K562 (cell line): ENCODE measurements around the gene METRNL. TPM values are rescaled to one million over a fixed set of nuclear protein-coding genes. Genes with fewer than 3 reads are reported as not detected.
A peak's percentile ranks its signal among the peaks of the same experiment; 100 is the strongest.

Experiments used
- ATF7 ChIP-seq: fragments of 450-650 bp; IDR thresholded peaks from 2 replicates; pipeline ENCODE4 v1.7.1; 2014; ENCODE audit warnings: mild to moderate bottlenecking, moderate library complexity
- EGR1 ChIP-seq: fragments of 450-650 bp; conservative IDR thresholded peaks from 2 replicates; pipeline ENCODE4 v1.6.1; 2017; ENCODE audit warnings: mild to moderate bottlenecking
- HNRNPK ChIP-seq: fragments of 200-400 bp; formaldehyde crosslinking; IDR thresholded peaks from one replicate; pipeline ENCODE4 v1.6.1; 2018; ENCODE audit warnings: mild to moderate bottlenecking, low read depth, low read length; ENCODE audit not compliant: poor library complexity, severe bottlenecking
- KDM4B ChIP-seq, 2 experiments: fragments of 450-650 bp in 1 of 2; sonication (generic) in 1 of 2; IDR thresholded peaks; 2 replicates each; pipeline ENCODE4 v1.6.1; 2016 to 2017; ENCODE audit warnings: borderline replicate concordance in 2 of 2, antibody characterized with exemption in 1 of 2, low read depth in 1 of 2, mild to moderate bottlenecking in 1 of 2
- MAFG ChIP-seq: fragments of 450-650 bp; conservative IDR thresholded peaks from 2 replicates; pipeline ENCODE4 v1.6.1; 2016; ENCODE audit warnings: missing genetic modification characterization, missing compliant biosample characterization
- SMARCE1 ChIP-seq: fragments of 450-650 bp; IDR thresholded peaks from 2 replicates; pipeline ENCODE4 v1.7.1; 2016; ENCODE audit warnings: mild to moderate bottlenecking
- SRSF1 ChIP-seq: fragments of 200-400 bp; formaldehyde crosslinking; IDR thresholded peaks from 2 replicates; pipeline ENCODE4 v1.6.1; 2017; ENCODE audit warnings: mild to moderate bottlenecking, low read depth, low read length, moderate library complexity
- TBP ChIP-seq: optimal IDR thresholded peaks from 2 replicates; pipeline ENCODE3; 2011; ENCODE audit warnings: low read depth, low read length, improper control_type of control experiment
- YBX1 ChIP-seq: fragments of 450-650 bp; IDR thresholded peaks from 2 replicates; pipeline ENCODE4 v1.7.1; 2016; ENCODE audit warnings: mild to moderate bottlenecking
- ZFP30 ChIP-seq: fragments of 250-450 bp; sonication (Bioruptor Pico); IDR thresholded peaks from 2 replicates; pipeline ENCODE4 v1.8.0; 2022; ENCODE audit warnings: moderate library complexity, mild to moderate bottlenecking, inconsistent platforms, borderline replicate concordance
- ZNF57 ChIP-seq: fragments of 450-650 bp; formaldehyde crosslinking; IDR thresholded peaks from 2 replicates; pipeline ENCODE4 v1.4.0; 2020; ENCODE audit warnings: mild to moderate bottlenecking, moderate library complexity
- polyA plus RNA-seq, 8 experiments: library from polyadenylated mRNA; depleted of rRNA in 4 of 8; stranded (reverse) in 5 of 8; unstranded in 3 of 8; fragments of >200 nt; fragmentation: Nextera tagmentation in 2 of 8; fragmentation: Illumina TruSeq in 1 of 8; extraction: Ambion mirVana in 2 of 8; extraction: Trizol in 1 of 8; gene quantifications; 2 replicates each; pipeline versions ENCODE4 v1.2.1 to v1.2.3, GENCODE V29; 2011 to 2014; ENCODE audit warnings: inconsistent platforms in 1 of 8, missing spikeins in 1 of 8
- total RNA-seq, 7 experiments: library from RNA; depleted of rRNA in 6 of 7; stranded (reverse); fragments of >200 nt in 6 of 7; fragmentation: Illumina TruSeq in 2 of 7; extraction: Trizol in 2 of 7; gene quantifications; 2 replicates each; pipeline versions ENCODE4 v1.2.1 to v1.2.3, GENCODE V29; 2011 to 2021; ENCODE audit warnings: low replicate concordance in 1 of 7
- TF ChIP-seq, protein P1 (sequence below): fragments of 450-650 bp; conservative IDR thresholded peaks from 2 replicates; pipeline ENCODE4 v1.6.1; 2016; ENCODE audit warnings: missing genetic modification characterization, low read depth, mild to moderate bottlenecking, missing compliant biosample characterization, moderate library complexity
- TF ChIP-seq, protein P2 (sequence below), 2 experiments: IDR thresholded peaks; 2 replicates each; pipeline ENCODE4 v1.6.1; 2011; ENCODE audit warnings: borderline replicate concordance in 1 of 2, control low read depth in 1 of 2, low read depth in 1 of 2, low read length in 1 of 2, mild to moderate bottlenecking in 1 of 2, mixed read lengths in 1 of 2, moderate library complexity in 1 of 2; ENCODE audit not compliant: insufficient read depth in 1 of 2, insufficient read length in 1 of 2, poor library complexity in 1 of 2, severe bottlenecking in 1 of 2; ENCODE audit errors: extremely low read depth in 1 of 2
- TF ChIP-seq, protein P3 (sequence below), 2 experiments: fragments of 450-650 bp in 1 of 2; sonication (generic) in 1 of 2; formaldehyde crosslinking in 1 of 2; IDR thresholded peaks in 1 of 2; conservative IDR thresholded peaks in 1 of 2; 2 replicates each; pipeline versions ENCODE4 v1.6.1 to v1.8.1; 2016 to 2023; ENCODE audit warnings: mild to moderate bottlenecking in 2 of 2, moderate library complexity in 2 of 2, inconsistent platforms in 1 of 2, missing genetic modification reagents in 1 of 2
- TF ChIP-seq, protein P4 (sequence below): sonication (generic); formaldehyde crosslinking; IDR thresholded peaks from 2 replicates; pipeline ENCODE4 v1.9.0; 2022; ENCODE audit warnings: mild to moderate bottlenecking, missing genetic modification reagents

The METRNL gene
- total and polyA plus RNA-seq, 9 of the 15 experiments (the other 6 are each of a cell fraction or from before 2014, with no cell fraction given): 0.17 to 31.8 (median 2.9) TPM

DNA sequence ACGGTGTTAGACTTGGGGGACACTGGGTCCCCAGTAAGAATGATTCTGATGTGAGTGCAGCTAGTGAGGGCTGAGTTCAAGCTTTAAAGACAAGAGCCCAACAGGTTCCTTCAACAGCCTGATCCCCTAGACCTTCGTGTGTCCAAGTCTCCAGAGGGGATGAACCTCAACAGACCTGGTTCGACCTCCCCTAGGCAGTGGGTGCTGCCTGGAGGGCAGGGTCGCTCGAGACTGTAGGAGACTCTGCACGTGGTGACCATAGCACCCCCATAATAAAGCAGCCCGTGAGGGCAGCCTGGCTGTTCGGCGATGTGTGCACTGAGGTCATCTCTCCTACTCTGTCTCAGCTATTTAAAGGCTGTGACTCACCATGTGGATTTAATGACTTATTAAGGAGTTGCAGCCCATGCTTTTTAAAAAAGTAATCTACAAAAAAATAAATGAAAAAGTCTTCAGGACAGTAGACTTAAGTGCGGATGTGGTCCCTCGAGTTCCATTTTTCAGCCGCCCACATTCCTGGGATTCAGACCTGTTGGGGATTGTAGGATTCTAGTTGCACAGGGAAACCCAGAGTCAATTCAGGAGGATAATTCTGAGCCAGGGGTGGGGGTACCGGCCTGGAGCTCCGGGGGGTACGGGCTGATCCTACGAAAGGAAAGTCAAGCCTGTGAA, 23.4 kb upstream of the METRNL start (continued):
- TF ChIP-seq, protein P1, sequence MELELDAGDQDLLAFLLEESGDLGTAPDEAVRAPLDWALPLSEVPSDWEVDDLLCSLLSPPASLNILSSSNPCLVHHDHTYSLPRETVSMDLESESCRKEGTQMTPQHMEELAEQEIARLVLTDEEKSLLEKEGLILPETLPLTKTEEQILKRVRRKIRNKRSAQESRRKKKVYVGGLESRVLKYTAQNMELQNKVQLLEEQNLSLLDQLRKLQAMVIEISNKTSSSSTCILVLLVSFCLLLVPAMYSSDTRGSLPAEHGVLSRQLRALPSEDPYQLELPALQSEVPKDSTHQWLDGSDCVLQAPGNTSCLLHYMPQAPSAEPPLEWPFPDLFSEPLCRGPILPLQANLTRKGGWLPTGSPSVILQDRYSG (tag): no peak
- TF ChIP-seq, protein P2, sequence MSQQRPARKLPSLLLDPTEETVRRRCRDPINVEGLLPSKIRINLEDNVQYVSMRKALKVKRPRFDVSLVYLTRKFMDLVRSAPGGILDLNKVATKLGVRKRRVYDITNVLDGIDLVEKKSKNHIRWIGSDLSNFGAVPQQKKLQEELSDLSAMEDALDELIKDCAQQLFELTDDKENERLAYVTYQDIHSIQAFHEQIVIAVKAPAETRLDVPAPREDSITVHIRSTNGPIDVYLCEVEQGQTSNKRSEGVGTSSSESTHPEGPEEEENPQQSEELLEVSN (IDR thresholded peaks at IDR 0.05; ENCODE audit: borderline replicate concordance in 1 of 2, extremely low read depth in 1 of 2, insufficient read depth in 1 of 2, insufficient read length in 1 of 2, low read depth in 1 of 2, low read length in 1 of 2, poor library complexity in 1 of 2, severe bottlenecking in 1 of 2): peak in 1 of 2 experiments; percentile 35
- TF ChIP-seq ZFP30 (no peak), YBX1 (no peak), TBP (no peak), HNRNPK (no peak), SMARCE1 (peak; percentile 47; the same call in 1 of the 2 replicates), MAFG (tag) (no peak), SRSF1 (no peak), KDM4B (IDR thresholded peaks at IDR 0.05; ENCODE audit: borderline replicate concordance in 2 of 2, low read depth in 1 of 2) (no peak), EGR1 (no peak), ZNF57 (CRISPR knock-in tag) (no peak), ATF7 (peak; percentile 42; the same call in 1 of the 2 replicates)
- TF ChIP-seq, protein P3, sequence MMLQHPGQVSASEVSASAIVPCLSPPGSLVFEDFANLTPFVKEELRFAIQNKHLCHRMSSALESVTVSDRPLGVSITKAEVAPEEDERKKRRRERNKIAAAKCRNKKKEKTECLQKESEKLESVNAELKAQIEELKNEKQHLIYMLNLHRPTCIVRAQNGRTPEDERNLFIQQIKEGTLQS (IDR thresholded peaks at IDR 0.05): peak; percentile 92
- TF ChIP-seq, protein P3 (CRISPR knock-in tag; conservative IDR thresholded peaks at IDR 0.05): no peak; the same call in 1 of the 2 replicates
- TF ChIP-seq, protein P4, sequence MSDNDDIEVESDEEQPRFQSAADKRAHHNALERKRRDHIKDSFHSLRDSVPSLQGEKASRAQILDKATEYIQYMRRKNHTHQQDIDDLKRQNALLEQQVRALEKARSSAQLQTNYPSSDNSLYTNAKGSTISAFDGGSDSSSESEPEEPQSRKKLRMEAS (CRISPR knock-in tag): peak; percentile 73
